ENCODE measurements around the gene RHEB. TPM values are rescaled to one million over a fixed set of nuclear protein-coding genes. Genes with fewer than 3 reads are reported as not detected.

Gene RHEB
- total RNA-seq, 1 donor from 2014 or later = 71.7 TPM

DNA sequence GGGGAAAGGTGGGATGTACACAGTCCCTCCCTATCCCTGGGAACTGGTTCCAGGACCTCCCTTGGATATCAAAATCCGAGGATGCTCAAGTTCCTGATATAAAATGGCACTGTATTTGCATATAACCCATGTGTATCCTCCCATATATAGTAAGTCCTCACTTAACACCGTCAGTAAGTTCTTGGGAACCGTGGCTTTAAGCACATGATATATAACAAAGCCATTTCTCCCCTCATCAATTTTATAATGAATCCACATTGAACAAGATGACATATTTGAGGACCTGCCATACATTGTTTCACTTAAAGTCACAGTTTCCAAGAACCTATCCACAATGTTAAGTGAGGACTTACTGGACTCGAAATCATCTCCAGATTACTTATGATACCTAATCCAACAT is 85.1 kb downstream of the RHEB start:
- H3K27me3 Mint-ChIP-seq = peaks cover 6% of the 10 kb centered on the region
- H3K9me3 Mint-ChIP-seq (ENCODE audit: low read depth) = no peaks in the 10 kb centered on the region
- TF ChIP-seq CTCF (IDR thresholded peaks at IDR 0.05; ENCODE audit: unreplicated experiment) = no peak
- no peak for DNase-seq (ENCODE audit: low spot score, unreplicated experiment)
- peaks cover 4% of the 10 kb centered on the region for H3K4me1 Mint-ChIP-seq (ENCODE audit: low read depth)
- no peaks in the 10 kb centered on the region for H3K36me3 Mint-ChIP-seq (ENCODE audit: insufficient read depth)
- no peak overlapping the region for H3K4me3 Mint-ChIP-seq (ENCODE audit: low read depth)
- no peak overlapping the region for H3K27ac Mint-ChIP-seq

DNA sequence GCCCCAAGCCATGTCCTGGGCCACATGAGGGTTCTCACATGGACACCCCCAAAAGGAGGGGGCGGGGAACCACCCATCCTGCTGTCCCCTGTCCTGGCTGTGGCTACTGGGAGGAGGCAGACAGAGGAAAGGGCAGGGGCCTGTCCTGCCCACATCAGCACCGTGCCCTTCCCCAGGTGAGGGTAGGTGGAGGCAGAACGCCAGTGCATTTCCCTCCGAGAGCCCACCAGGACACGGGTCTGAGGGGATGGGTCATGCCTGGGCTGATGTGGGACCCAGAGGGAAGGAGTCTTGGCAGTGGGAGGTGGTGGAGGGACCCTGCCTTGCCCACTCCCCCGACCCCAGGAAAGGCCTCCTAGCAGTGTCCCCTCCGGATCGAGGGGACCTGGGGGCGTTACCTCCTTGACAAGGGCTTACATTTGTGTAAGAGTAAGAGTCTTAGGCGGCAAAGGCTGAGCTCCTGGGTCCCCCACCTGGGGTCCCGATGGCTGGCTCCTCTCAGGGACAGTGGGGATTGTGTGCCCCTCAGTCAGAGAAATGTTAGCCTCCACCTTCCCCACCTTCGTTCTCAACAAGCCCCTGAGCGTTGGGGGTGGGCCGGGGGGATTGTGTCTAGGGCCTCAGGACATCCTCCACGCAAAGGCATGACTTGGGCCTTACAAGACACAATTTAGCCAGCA is 85.8 kb downstream of the RHEB start:
- no peaks in the 10 kb centered on the region for H3K36me3 Mint-ChIP-seq (ENCODE audit: insufficient read depth)
- H3K27ac Mint-ChIP-seq = no peak overlapping the region
- no peaks in the 10 kb centered on the region for H3K9me3 Mint-ChIP-seq (ENCODE audit: low read depth)
- TF ChIP-seq CTCF (IDR thresholded peaks at IDR 0.05; ENCODE audit: unreplicated experiment) = no peak
- no peak for DNase-seq (ENCODE audit: low spot score, unreplicated experiment)
- H3K4me3 Mint-ChIP-seq (ENCODE audit: low read depth) = no peak overlapping the region
- peaks cover 6% of the 10 kb centered on the region for H3K27me3 Mint-ChIP-seq
- peaks cover 11% of the 10 kb centered on the region for H3K4me1 Mint-ChIP-seq (ENCODE audit: low read depth)

DNA sequence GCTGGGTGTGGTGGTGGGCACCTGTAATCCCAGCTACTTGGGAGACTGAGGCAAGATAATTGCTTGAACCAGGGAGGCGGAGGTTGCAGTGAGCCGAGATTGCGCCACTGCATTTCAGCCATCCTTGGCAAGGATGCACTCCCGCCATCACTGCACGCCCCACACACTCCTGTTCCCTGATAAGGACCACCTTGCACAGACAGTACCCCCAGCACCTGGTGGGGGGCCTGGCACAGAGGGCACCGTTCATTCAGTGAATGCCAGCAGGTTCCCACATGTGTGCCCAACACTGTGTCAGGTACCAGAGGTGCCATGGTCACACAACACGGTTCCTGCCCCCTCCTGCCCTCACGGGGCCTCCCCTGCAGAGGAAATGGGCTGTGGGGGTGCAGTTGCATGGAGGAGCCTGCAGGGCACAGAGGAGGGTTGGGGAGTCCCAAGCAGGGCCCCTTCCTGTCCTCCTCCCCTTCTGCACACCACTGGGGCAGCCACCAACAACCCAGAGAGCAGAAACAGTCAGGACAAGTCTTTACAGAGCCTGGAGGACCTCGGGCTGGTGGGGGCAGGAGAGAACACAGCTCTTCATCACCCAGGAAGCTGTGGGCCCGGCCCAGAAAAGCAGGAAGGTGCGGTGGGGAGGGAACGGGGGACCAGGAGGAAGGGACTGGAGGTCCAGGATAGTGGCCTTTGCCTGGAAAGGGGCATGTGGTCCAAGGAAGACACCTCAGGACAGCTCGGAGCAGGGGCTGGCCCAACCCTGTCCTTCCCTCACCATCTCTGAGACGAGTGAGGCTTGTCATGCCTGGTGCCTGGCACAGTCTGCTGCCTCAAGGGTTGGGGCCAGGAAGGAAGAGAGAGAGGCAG is 86.8 kb downstream of the RHEB start:
- no peak for DNase-seq (ENCODE audit: low spot score, unreplicated experiment)
- Mint-ChIP-seq H3K27ac (no peak overlapping the region), H3K4me3 (ENCODE audit: low read depth) (no peak overlapping the region), H3K4me1 (ENCODE audit: low read depth) (peaks cover 21% of the 10 kb centered on the region), H3K27me3 (peaks cover 4% of the 10 kb centered on the region), H3K36me3 (ENCODE audit: insufficient read depth) (no peaks in the 10 kb centered on the region), H3K9me3 (ENCODE audit: low read depth) (no peaks in the 10 kb centered on the region)
- TF ChIP-seq CTCF (IDR thresholded peaks at IDR 0.05; ENCODE audit: unreplicated experiment) = no peak

- no peak overlapping the region for H3K4me3 Mint-ChIP-seq (ENCODE audit: low read depth)
- peaks cover 24% of the 10 kb centered on the region for H3K4me1 Mint-ChIP-seq (ENCODE audit: low read depth)
- no peaks in the 10 kb centered on the region for H3K9me3 Mint-ChIP-seq (ENCODE audit: low read depth)
- DNase-seq (ENCODE audit: low spot score, unreplicated experiment) = no peak
- TF ChIP-seq CTCF (IDR thresholded peaks at IDR 0.05; ENCODE audit: unreplicated experiment) = no peak
- H3K36me3 Mint-ChIP-seq (ENCODE audit: insufficient read depth) = peaks cover 1% of the 10 kb centered on the region
- peaks cover 3% of the 10 kb centered on the region for H3K27me3 Mint-ChIP-seq
- H3K27ac Mint-ChIP-seq = no peak overlapping the region
These were observed 87.9 kb downstream of the RHEB start for GRCh38 chr7:151431768-151432311.

- DNase-seq (ENCODE audit: low spot score, unreplicated experiment) = no peak
- H3K4me1 Mint-ChIP-seq (ENCODE audit: low read depth) = peaks cover 24% of the 10 kb centered on the region
- H3K27ac Mint-ChIP-seq = no peak overlapping the region
- H3K4me3 Mint-ChIP-seq (ENCODE audit: low read depth) = no peak overlapping the region
- H3K9me3 Mint-ChIP-seq (ENCODE audit: low read depth) = no peaks in the 10 kb centered on the region
- peaks cover 1% of the 10 kb centered on the region for H3K36me3 Mint-ChIP-seq (ENCODE audit: insufficient read depth)
- TF ChIP-seq CTCF (IDR thresholded peaks at IDR 0.05; ENCODE audit: unreplicated experiment) = no peak
- no peaks in the 10 kb centered on the region for H3K27me3 Mint-ChIP-seq
These were observed 88.4 kb downstream of the RHEB start for GRCh38 chr7:151431281-151431767.
